ENCODE data around the gene GDF15.

GDF15 gene

DNA sequence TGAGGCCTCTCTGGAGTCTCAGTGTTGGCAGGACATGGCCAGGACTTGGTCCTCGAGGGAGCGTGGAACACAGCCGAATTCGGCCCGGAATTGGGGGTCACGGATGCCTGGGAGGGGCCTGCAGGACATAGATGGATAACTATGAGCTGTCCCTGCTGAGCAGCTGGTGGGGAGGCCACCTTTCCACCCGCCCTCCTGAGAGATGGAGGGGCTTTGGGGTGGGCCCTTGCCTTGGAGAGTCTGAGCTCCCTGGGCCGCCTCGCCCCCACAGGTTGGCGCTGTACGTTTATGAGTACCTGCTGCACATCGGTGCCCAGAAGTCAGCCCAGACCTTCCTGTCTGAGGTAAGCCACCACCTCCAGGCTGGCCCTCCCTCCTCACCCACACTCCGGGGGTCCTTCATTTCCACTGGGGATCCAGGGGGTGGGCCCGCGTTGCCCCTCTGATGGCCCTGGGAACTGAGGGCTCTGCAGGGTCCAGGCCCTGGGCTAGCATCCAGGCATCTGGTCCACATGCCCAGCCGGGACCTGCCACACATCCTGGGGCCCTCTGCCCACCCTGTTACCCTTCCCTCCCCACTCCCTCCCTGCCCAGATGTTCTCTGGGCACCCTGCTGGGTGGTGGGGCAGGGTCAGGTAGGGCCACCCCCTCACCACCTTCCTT lies 41.3 kb downstream of the GDF15 start (continued):
- TF ChIP-seq, protein P1, sequence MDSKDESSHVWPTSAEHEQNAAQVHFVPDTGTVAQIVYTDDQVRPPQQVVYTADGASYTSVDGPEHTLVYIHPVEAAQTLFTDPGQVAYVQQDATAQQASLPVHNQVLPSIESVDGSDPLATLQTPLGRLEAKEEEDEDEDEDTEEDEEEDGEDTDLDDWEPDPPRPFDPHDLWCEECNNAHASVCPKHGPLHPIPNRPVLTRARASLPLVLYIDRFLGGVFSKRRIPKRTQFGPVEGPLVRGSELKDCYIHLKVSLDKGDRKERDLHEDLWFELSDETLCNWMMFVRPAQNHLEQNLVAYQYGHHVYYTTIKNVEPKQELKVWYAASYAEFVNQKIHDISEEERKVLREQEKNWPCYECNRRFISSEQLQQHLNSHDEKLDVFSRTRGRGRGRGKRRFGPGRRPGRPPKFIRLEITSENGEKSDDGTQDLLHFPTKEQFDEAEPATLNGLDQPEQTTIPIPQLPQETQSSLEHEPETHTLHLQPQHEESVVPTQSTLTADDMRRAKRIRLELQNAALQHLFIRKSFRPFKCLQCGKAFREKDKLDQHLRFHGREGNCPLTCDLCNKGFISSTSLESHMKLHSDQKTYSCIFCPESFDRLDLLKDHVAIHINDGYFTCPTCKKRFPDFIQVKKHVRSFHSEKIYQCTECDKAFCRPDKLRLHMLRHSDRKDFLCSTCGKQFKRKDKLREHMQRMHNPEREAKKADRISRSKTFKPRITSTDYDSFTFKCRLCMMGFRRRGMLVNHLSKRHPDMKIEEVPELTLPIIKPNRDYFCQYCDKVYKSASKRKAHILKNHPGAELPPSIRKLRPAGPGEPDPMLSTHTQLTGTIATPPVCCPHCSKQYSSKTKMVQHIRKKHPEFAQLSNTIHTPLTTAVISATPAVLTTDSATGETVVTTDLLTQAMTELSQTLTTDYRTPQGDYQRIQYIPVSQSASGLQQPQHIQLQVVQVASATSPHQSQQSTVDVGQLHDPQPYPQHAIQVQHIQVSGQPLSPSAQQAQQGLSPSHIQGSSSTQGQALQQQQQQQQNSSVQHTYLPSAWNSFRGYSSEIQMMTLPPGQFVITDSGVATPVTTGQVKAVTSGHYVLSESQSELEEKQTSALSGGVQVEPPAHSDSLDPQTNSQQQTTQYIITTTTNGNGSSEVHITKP (tag by site-specific recombination; IDR thresholded peaks at IDR 0.05), result peak; percentile 44; the same call in 1 of the 2 replicates
- TF ChIP-seq ZNF2 (tag by site-specific recombination; IDR thresholded peaks at IDR 0.05) (no peak), ZNF394 (tag by site-specific recombination; IDR thresholded peaks at IDR 0.05; ENCODE audit: borderline replicate concordance) (no peak), SALL2 (tag by site-specific recombination; IDR thresholded peaks at IDR 0.05; ENCODE audit: borderline replicate concordance) (no peak), ZNF707 (tag by site-specific recombination; IDR thresholded peaks at IDR 0.05) (no peak), ZIC2 (tag by site-specific recombination; IDR thresholded peaks at IDR 0.05) (peak; percentile 38), SCRT1 (tag by site-specific recombination; IDR thresholded peaks at IDR 0.05; ENCODE audit: borderline replicate concordance) (no peak), YY1 (tag by site-specific recombination; IDR thresholded peaks at IDR 0.05) (no peak), REPIN1 (tag by site-specific recombination; IDR thresholded peaks at IDR 0.05; ENCODE audit: low read depth) (no peak), ZNF76 (tag by site-specific recombination; IDR thresholded peaks at IDR 0.05; ENCODE audit: borderline replicate concordance, low read depth) (no peak), ZEB2 (tag by site-specific recombination; IDR thresholded peaks at IDR 0.05) (no peak), ZNF560 (tag by site-specific recombination; IDR thresholded peaks at IDR 0.05; ENCODE audit: borderline replicate concordance) (no peak), ZNF558 (tag by site-specific recombination; IDR thresholded peaks at IDR 0.05) (no peak), ZNF157 (tag by site-specific recombination; IDR thresholded peaks at IDR 0.05) (no peak), ZNF37A (tag by site-specific recombination; IDR thresholded peaks at IDR 0.05) (no peak), ZNF423 (tag by site-specific recombination; IDR thresholded peaks at IDR 0.05) (no peak), ZSCAN30 (tag by site-specific recombination; IDR thresholded peaks at IDR 0.05) (no peak), BCL11B (tag by site-specific recombination; IDR thresholded peaks at IDR 0.05; ENCODE audit: low read depth) (0 out of 2 replicates have a peak, but pooled peaks have one; percentile 9), ZNF544 (tag by site-specific recombination; IDR thresholded peaks at IDR 0.05) (no peak), PRDM1 (tag by site-specific recombination; IDR thresholded peaks at IDR 0.05) (no peak), ZNF211 (tag by site-specific recombination; IDR thresholded peaks at IDR 0.05; ENCODE audit: low read depth) (no peak), GLIS2 (tag by site-specific recombination; IDR thresholded peaks at IDR 0.05) (0 out of 2 replicates have a peak, but pooled peaks have one; percentile 42)
- TF ChIP-seq, protein P2, sequence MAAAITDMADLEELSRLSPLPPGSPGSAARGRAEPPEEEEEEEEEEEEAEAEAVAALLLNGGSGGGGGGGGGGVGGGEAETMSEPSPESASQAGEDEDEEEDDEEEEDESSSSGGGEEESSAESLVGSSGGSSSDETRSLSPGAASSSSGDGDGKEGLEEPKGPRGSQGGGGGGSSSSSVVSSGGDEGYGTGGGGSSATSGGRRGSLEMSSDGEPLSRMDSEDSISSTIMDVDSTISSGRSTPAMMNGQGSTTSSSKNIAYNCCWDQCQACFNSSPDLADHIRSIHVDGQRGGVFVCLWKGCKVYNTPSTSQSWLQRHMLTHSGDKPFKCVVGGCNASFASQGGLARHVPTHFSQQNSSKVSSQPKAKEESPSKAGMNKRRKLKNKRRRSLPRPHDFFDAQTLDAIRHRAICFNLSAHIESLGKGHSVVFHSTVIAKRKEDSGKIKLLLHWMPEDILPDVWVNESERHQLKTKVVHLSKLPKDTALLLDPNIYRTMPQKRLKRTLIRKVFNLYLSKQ (tag by site-specific recombination; IDR thresholded peaks at IDR 0.05; ENCODE audit: borderline replicate concordance), result no peak
- TF ChIP-seq, protein P3, sequence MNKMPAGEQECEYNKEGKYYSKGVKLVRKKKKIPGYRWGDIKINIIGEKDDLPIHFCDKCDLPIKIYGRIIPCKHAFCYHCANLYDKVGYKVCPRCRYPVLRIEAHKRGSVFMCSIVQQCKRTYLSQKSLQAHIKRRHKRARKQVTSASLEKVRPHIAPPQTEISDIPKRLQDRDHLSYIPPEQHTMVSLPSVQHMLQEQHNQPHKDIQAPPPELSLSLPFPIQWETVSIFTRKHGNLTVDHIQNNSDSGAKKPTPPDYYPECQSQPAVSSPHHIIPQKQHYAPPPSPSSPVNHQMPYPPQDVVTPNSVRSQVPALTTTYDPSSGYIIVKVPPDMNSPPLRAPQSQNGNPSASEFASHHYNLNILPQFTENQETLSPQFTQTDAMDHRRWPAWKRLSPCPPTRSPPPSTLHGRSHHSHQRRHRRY (tag by site-specific recombination; IDR thresholded peaks at IDR 0.05), result no peak
- TF ChIP-seq, protein P4, sequence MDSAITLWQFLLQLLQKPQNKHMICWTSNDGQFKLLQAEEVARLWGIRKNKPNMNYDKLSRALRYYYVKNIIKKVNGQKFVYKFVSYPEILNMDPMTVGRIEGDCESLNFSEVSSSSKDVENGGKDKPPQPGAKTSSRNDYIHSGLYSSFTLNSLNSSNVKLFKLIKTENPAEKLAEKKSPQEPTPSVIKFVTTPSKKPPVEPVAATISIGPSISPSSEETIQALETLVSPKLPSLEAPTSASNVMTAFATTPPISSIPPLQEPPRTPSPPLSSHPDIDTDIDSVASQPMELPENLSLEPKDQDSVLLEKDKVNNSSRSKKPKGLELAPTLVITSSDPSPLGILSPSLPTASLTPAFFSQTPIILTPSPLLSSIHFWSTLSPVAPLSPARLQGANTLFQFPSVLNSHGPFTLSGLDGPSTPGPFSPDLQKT (IDR thresholded peaks at IDR 0.05; ENCODE audit: borderline replicate concordance, low read depth, low read length), result no peak
- TF ChIP-seq, protein P5, sequence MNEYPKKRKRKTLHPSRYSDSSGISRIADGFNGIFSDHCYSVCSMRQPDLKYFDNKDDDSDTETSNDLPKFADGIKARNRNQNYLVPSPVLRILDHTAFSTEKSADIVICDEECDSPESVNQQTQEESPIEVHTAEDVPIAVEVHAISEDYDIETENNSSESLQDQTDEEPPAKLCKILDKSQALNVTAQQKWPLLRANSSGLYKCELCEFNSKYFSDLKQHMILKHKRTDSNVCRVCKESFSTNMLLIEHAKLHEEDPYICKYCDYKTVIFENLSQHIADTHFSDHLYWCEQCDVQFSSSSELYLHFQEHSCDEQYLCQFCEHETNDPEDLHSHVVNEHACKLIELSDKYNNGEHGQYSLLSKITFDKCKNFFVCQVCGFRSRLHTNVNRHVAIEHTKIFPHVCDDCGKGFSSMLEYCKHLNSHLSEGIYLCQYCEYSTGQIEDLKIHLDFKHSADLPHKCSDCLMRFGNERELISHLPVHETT (tag by site-specific recombination; IDR thresholded peaks at IDR 0.05), result no peak
- TF ChIP-seq, protein P6, sequence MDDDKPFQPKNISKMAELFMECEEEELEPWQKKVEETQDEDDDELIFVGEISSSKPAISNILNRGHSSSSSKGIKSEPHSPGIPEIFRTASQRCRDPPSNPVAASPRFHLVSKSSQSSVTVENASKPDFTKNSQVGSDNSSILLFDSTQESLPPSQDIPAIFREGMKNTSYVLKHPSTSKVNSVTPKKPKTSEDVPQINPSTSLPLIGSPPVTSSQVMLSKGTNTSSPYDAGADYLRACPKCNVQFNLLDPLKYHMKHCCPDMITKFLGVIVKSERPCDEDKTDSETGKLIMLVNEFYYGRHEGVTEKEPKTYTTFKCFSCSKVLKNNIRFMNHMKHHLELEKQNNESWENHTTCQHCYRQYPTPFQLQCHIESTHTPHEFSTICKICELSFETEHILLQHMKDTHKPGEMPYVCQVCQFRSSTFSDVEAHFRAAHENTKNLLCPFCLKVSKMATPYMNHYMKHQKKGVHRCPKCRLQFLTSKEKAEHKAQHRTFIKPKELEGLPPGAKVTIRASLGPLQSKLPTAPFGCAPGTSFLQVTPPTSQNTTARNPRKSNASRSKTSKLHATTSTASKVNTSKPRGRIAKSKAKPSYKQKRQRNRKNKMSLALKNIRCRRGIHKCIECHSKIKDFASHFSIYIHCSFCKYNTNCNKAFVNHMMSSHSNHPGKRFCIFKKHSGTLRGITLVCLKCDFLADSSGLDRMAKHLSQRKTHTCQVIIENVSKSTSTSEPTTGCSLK (tag by site-specific recombination; IDR thresholded peaks at IDR 0.05), result no peak
